Mucosa of descending colon (tissue), 3 donors: Measurements from ENCODE around the gene CD93. TPM values are rescaled to one million over a fixed set of nuclear protein-coding genes. Genes with fewer than 3 reads are reported as not detected.

ENCODE experiments used
- ATAC-seq: fragments of 200-7000 bp; cut with Tn5 transposase; one replicate; pipeline ENCODE4 v1.9.1; 2020; ENCODE audit warnings: mild to moderate bottlenecking, moderate library complexity
- DNase-seq, 3 donors: peaks; one replicate each; pipeline ENCODE4 v3.0.0-alpha.2; 2020
- H3K36me3 ChIP-seq: fragments of 200-600 bp; one replicate; pipeline ENCODE4 v1.8.0; 2021; ENCODE audit warnings: low read depth, mild to moderate bottlenecking
- H3K4me1 ChIP-seq: fragments of 200-600 bp; one replicate; pipeline ENCODE4 v1.8.0; 2021; ENCODE audit warnings: low read depth, mild to moderate bottlenecking
- H3K4me3 ChIP-seq: fragments of 200-600 bp; one replicate; pipeline ENCODE4 v1.8.0; 2021; ENCODE audit warnings: mild to moderate bottlenecking
- H3K9me3 ChIP-seq: fragments of 200-600 bp; one replicate; pipeline ENCODE4 v1.8.0; 2021; ENCODE audit warnings: mild to moderate bottlenecking
- intact Hi-C, 2 donors: fragments of 100-400 bp; cut with DNase I in 1 of 2; cut with micrococcal nuclease in 1 of 2; formaldehyde crosslinking; loops; one replicate each; pipeline versions ENCODE4 v1.11.0 to v1.11.1; 2022; cut with DNase I, micrococcal nuclease
- total RNA-seq, 3 donors: library from RNA; stranded (reverse); fragmentation: NEBNext Ultra II Directional in 2 of 3; extraction: Animal tissue kit (Norgen Biotek cat#: 25700) in 2 of 3; gene quantifications; one replicate each; pipeline versions ENCODE4 v1.2.1 to v1.2.4, GENCODE V29; 2021 to 2023
- TF ChIP-seq, protein P1 (sequence below): fragments of 200-600 bp; IDR thresholded peaks from one replicate; pipeline ENCODE4 v1.8.0; 2022; ENCODE audit warnings: antibody characterized with exemption, mild to moderate bottlenecking
- donor health status: DM: no; HTN: no; CAD: no; lungs with moderate emphysema.
- donor health status: DM: no; HTN: no; CAD: no.
- donor health status: DM: no; HTN: yes; CAD: no.

Gene CD93
- total RNA-seq, 3 donors from 2014 or later = 7.6 to 24.2 (median 20.1) TPM

DNA sequence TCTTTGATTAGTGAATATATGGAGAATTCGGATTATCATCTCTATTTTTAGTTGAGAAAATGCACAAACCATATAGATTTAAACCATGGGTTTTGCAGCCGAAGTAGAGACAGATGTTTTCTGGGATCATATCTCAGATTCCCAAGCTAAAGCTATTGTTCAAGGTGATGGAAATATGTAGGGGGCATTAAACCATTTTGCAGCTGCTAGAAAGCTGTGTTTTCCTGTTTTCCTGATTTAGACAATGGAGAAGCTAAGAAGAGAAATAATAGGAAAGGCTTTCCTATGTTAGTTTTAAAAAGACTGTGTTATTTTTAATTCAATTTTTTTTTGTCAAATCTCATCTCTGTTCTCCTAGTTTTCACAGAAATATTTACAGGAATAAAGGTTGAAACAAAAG is 6.2 kb downstream of the CD93 start:
- ATAC-seq (no peak), DNase-seq (no peak)
- no peaks in the 10 kb centered on the region for H3K4me1 ChIP-seq
- TF ChIP-seq, protein P1, sequence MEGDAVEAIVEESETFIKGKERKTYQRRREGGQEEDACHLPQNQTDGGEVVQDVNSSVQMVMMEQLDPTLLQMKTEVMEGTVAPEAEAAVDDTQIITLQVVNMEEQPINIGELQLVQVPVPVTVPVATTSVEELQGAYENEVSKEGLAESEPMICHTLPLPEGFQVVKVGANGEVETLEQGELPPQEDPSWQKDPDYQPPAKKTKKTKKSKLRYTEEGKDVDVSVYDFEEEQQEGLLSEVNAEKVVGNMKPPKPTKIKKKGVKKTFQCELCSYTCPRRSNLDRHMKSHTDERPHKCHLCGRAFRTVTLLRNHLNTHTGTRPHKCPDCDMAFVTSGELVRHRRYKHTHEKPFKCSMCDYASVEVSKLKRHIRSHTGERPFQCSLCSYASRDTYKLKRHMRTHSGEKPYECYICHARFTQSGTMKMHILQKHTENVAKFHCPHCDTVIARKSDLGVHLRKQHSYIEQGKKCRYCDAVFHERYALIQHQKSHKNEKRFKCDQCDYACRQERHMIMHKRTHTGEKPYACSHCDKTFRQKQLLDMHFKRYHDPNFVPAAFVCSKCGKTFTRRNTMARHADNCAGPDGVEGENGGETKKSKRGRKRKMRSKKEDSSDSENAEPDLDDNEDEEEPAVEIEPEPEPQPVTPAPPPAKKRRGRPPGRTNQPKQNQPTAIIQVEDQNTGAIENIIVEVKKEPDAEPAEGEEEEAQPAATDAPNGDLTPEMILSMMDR = no peak
- H3K9me3 ChIP-seq = no peaks in the 10 kb centered on the region
- no peak overlapping the region for H3K4me3 ChIP-seq
- H3K36me3 ChIP-seq = no peaks in the 10 kb centered on the region
- intact Hi-C loops = no loop called here

DNA sequence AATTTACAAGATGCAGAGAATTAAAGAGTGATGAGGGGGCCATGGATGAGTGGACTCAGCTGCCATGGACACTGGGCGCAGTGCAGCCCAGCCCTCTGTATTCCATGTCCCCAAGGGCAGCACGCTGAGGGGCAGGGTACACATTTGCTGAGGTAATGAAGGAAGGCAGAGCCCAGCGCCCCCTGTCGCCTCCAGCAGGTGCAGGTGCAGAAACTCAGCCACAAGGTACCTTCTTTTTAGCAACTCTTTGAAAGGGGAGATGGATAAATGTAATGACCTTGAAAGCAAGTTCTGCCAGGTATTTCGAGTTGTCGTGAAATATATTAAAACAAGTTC is 7.1 kb downstream of the CD93 start:
- no peaks in the 10 kb centered on the region for H3K4me1 ChIP-seq
- no peaks in the 10 kb centered on the region for H3K9me3 ChIP-seq
- intact Hi-C loops = no loop called here
- no peak for DNase-seq
- H3K4me3 ChIP-seq = no peak overlapping the region
- no peak for ATAC-seq
- TF ChIP-seq, protein P1 = no peak
- H3K36me3 ChIP-seq = no peaks in the 10 kb centered on the region

DNA sequence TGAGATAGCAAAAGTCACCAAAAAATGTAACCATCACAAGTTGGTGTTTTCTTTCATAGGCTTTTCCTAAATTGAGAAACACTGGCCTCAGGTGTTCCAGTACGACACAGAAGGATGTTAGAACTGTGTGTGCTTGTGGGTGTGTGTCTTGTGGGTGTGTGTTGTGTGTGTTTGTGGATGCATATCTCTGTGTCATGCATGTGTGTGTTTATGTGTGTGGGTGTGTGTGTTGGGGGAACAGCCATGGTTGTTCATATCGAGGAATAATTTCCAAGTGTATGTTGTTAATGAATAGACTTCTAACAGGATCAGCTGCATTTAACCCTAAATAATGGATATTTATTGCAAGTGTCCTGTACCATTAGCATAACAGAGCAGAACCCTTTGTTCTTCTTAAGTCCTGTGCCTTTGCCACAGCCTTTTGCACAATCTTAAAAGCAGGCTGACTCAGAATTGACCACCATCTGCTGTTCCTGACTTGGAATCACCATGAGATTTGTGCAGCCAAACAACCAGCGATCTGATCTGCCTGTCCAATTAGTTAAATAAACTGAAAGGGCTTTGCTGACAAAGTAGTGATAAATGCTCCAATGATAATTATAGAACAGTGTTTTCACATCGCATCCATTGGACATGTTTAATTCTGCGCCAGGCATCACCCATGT is 7.6 kb downstream of the CD93 start:
- no peaks in the 10 kb centered on the region for H3K4me1 ChIP-seq
- intact Hi-C loops = no loop called here
- no peaks in the 10 kb centered on the region for H3K9me3 ChIP-seq
- H3K4me3 ChIP-seq = no peak overlapping the region
- TF ChIP-seq, protein P1 = no peak
- H3K36me3 ChIP-seq = no peaks in the 10 kb centered on the region
- ATAC-seq (no peak), DNase-seq (no peak)

DNA sequence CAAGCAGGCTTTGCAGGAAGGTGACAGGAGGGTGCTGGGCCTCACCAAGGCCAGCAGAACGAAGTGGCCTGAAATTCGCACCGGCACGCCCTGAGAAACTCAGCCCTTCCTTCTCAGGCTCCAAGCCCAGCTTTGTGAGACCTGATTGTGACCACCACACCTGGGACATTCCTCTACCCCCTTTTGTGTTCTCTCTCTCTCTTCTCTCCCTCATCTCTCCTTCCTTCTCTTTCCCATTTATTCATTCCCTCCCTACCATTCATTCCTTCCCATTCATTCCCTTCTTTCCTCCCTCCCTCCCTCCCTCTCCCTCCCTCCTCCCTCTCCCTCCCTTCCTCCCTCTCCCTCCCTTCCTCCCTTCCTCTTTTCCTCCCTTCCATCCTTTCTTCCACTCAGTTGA is 8.8 kb downstream of the CD93 start:
- TF ChIP-seq, protein P1 = no peak
- H3K9me3 ChIP-seq = no peaks in the 10 kb centered on the region
- no peak for DNase-seq
- no peaks in the 10 kb centered on the region for H3K36me3 ChIP-seq
- no peaks in the 10 kb centered on the region for H3K4me1 ChIP-seq
- intact Hi-C loops = no loop called here
- no peak for ATAC-seq
- H3K4me3 ChIP-seq = no peak overlapping the region

DNA sequence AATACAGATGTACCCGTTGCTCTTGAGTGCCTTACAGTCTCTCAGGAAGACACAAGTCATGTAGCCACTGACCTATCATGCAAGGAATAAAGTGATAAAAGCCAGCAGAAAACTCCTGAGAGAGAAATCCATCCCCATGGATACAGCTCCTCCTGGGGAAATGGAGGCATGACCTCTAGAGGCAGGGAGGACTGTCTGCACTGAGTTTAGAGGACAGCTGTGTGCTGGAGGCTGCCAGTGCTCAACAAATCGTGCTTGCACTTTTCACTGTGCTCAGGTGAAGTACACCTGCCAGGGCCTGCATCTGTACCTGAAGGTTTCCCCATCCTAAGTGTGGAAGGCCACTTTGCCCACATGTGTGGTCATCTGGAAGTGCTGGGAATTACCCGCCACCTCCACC is 12.1 kb downstream of the CD93 start:
- Histone ChIP-seq H3K9me3 (no peaks in the 10 kb centered on the region), H3K36me3 (no peaks in the 10 kb centered on the region), H3K4me1 (peaks cover 3% of the 10 kb centered on the region), H3K4me3 (no peak overlapping the region)
- intact Hi-C loops = no loop called here
- no peak for DNase-seq
- TF ChIP-seq, protein P1 = no peak
- ATAC-seq = no peak
